Measurements from ENCODE around the gene PTPRT. TPM values are rescaled to one million over a fixed set of nuclear protein-coding genes. Genes with fewer than 3 reads are reported as not detected.

PTPRT gene
- polyA plus RNA-seq, 3 donors = not detected

DNA sequence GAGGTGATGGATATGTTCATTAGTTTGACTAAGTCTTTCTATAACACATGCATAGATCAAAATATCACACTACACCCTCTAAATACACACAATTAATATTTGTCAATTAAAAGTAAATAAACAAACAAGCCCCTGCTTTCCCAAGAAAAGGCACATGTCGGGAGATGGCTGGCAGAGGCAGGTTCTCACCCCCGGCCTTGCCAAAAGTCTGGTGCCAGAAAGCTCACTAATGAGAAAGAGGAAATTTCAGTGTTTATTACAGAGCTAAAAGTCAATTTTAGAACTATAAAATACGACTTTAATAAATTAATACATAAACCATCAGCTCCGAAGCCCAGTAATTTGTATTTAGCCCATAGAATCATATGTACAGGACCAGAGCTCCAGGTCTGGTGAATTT, 404.7 kb downstream of the PTPRT start:
- intact Hi-C loops (cut with micrococcal nuclease) = no loop called here
- no peak overlapping the region for H3K27ac Mint-ChIP-seq
- H3K4me3 ChIP-seq (replicated peaks in 1 of 3; ENCODE audit: low read depth in 2 of 3, low read length in 3 of 3) = no peak overlapping the region
- peaks cover 0 to 2% (median 0%) of the 10 kb centered on the region in 3 donors for H3K27me3 Mint-ChIP-seq (ENCODE audit: low read depth in 3 of 3)
- H3K27ac ChIP-seq (ENCODE audit: low read depth in 1 of 2, low read length in 2 of 2) = no peak overlapping the region
- H3K4me1 Mint-ChIP-seq = no peaks in the 10 kb centered on the region
- no peak overlapping the region for H3K4me2 ChIP-seq (replicated peaks; ENCODE audit: extremely low read depth, low read length, poor library complexity, severe bottlenecking)
- DNase-seq = no peak
- no peak overlapping the region for H3K4me3 Mint-ChIP-seq
- H3K36me3 ChIP-seq (replicated peaks in 1 of 2; ENCODE audit: control insufficient read depth in 1 of 2, insufficient read depth in 2 of 2, low read length in 2 of 2) = no peaks in the 10 kb centered on the region
- no peaks in the 10 kb centered on the region for H4K20me1 ChIP-seq (ENCODE audit: insufficient read depth, low read length)
- no peaks in the 10 kb centered on the region for H3K27me3 ChIP-seq (ENCODE audit: control insufficient read depth in 2 of 2, insufficient read depth in 2 of 2, low read length in 2 of 2)
- no peaks in the 10 kb centered on the region for H3K36me3 Mint-ChIP-seq
- no CpG with 5 or more reads among the region's 4 CpGs for WGBS (ENCODE audit: insufficient coverage)
- no peaks in the 10 kb centered on the region for H3K9me3 ChIP-seq (replicated peaks in 1 of 2; ENCODE audit: control insufficient read depth in 1 of 2, insufficient read depth in 1 of 2, low read length in 2 of 2)
- H3K9ac ChIP-seq (ENCODE audit: insufficient read depth, low read length, poor library complexity, severe bottlenecking) = no peak overlapping the region
- TF ChIP-seq, protein P1, sequence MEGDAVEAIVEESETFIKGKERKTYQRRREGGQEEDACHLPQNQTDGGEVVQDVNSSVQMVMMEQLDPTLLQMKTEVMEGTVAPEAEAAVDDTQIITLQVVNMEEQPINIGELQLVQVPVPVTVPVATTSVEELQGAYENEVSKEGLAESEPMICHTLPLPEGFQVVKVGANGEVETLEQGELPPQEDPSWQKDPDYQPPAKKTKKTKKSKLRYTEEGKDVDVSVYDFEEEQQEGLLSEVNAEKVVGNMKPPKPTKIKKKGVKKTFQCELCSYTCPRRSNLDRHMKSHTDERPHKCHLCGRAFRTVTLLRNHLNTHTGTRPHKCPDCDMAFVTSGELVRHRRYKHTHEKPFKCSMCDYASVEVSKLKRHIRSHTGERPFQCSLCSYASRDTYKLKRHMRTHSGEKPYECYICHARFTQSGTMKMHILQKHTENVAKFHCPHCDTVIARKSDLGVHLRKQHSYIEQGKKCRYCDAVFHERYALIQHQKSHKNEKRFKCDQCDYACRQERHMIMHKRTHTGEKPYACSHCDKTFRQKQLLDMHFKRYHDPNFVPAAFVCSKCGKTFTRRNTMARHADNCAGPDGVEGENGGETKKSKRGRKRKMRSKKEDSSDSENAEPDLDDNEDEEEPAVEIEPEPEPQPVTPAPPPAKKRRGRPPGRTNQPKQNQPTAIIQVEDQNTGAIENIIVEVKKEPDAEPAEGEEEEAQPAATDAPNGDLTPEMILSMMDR (IDR thresholded peaks at IDR 0.05) = no peak
- no peaks in the 10 kb centered on the region for H3K4me1 ChIP-seq (ENCODE audit: control insufficient read depth in 1 of 2, insufficient read depth in 2 of 2, low read length in 2 of 2)
- peaks cover 0 to 6% (median 2%) of the 10 kb centered on the region in 7 donors for H3K9me3 Mint-ChIP-seq
- no peak overlapping the region for H2AFZ ChIP-seq (ENCODE audit: insufficient read depth, low read depth, low read length, poor library complexity, severe bottlenecking)
- H3K79me2 ChIP-seq (ENCODE audit: insufficient read depth, low read length) = no peaks in the 10 kb centered on the region

DNA sequence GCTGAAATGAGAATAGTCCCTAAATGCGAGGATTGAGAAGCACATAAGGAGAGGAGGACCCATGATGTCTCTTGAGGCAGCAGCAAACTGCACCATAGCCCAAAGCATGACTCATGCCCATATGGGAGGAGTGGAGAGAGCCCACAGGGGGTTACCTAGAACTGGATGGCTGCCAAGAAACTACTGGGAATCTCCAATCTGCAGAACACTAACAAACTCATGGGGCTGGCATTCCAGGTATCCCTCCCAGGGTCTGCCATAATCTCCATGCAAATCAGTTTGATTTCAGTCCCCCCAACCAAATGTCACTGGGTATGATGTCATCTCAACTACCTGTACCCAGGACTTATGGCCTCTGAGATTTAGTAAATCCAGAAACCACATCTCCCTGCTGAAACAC, 410.5 kb downstream of the PTPRT start:
- intact Hi-C loops (cut with micrococcal nuclease) = no loop called here
- no peaks in the 10 kb centered on the region for H4K20me1 ChIP-seq (ENCODE audit: insufficient read depth, low read length)
- no peaks in the 10 kb centered on the region for H3K27me3 ChIP-seq (ENCODE audit: control insufficient read depth in 2 of 2, insufficient read depth in 2 of 2, low read length in 2 of 2)
- H3K27me3 Mint-ChIP-seq (ENCODE audit: low read depth in 3 of 3) = peaks cover 0 to 3% (median 0%) of the 10 kb centered on the region in 3 donors
- H3K79me2 ChIP-seq (ENCODE audit: insufficient read depth, low read length) = no peaks in the 10 kb centered on the region
- no peaks in the 10 kb centered on the region for H3K9me3 ChIP-seq (replicated peaks in 1 of 2; ENCODE audit: control insufficient read depth in 1 of 2, insufficient read depth in 1 of 2, low read length in 2 of 2)
- peaks cover 0 to 14% (median 4%) of the 10 kb centered on the region in 7 donors for H3K9me3 Mint-ChIP-seq
- TF ChIP-seq, protein P1 (IDR thresholded peaks at IDR 0.05) = no peak
- no peak overlapping the region for H3K9ac ChIP-seq (ENCODE audit: insufficient read depth, low read length, poor library complexity, severe bottlenecking)
- no peak overlapping the region for H2AFZ ChIP-seq (ENCODE audit: insufficient read depth, low read depth, low read length, poor library complexity, severe bottlenecking)
- no peak for DNase-seq
- H3K4me3 ChIP-seq (replicated peaks in 1 of 3; ENCODE audit: low read depth in 2 of 3, low read length in 3 of 3) = no peak overlapping the region
- H3K27ac Mint-ChIP-seq = no peak overlapping the region
- H3K36me3 Mint-ChIP-seq = no peaks in the 10 kb centered on the region
- no peak overlapping the region for H3K4me3 Mint-ChIP-seq
- WGBS (ENCODE audit: insufficient coverage) = no CpG with 5 or more reads among the region's 1 CpG
- no peaks in the 10 kb centered on the region for H3K36me3 ChIP-seq (replicated peaks in 1 of 2; ENCODE audit: control insufficient read depth in 1 of 2, insufficient read depth in 2 of 2, low read length in 2 of 2)
- no peaks in the 10 kb centered on the region for H3K4me1 Mint-ChIP-seq
- no peaks in the 10 kb centered on the region for H3K4me1 ChIP-seq (ENCODE audit: control insufficient read depth in 1 of 2, insufficient read depth in 2 of 2, low read length in 2 of 2)
- no peak overlapping the region for H3K27ac ChIP-seq (ENCODE audit: low read depth in 1 of 2, low read length in 2 of 2)
- no peak overlapping the region for H3K4me2 ChIP-seq (replicated peaks; ENCODE audit: extremely low read depth, low read length, poor library complexity, severe bottlenecking)

Measured in CD14-positive monocyte (primary cell).